ENCODE results near the gene NINJ1.

DNA sequence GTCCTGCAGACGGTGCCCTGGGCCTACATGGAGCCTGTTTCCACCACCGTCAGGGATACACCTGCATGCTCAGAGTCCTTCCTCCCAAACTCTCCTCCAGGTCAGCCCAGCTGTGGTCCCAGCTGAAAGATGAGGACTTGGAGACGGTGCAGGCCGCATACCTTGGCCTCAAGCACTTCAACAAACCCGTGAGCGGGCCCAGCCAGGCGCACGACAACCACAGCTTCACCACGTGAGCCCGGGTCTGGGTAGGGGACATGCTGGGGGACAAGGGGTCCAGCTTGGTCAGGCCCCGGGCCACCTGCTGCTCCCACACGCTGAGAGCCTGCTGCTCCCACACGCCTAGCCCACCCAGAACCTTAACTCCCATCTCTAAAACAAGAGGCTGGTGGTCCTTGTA, 54.7 kb downstream of the NINJ1 start:
- TF ChIP-seq, protein P1, sequence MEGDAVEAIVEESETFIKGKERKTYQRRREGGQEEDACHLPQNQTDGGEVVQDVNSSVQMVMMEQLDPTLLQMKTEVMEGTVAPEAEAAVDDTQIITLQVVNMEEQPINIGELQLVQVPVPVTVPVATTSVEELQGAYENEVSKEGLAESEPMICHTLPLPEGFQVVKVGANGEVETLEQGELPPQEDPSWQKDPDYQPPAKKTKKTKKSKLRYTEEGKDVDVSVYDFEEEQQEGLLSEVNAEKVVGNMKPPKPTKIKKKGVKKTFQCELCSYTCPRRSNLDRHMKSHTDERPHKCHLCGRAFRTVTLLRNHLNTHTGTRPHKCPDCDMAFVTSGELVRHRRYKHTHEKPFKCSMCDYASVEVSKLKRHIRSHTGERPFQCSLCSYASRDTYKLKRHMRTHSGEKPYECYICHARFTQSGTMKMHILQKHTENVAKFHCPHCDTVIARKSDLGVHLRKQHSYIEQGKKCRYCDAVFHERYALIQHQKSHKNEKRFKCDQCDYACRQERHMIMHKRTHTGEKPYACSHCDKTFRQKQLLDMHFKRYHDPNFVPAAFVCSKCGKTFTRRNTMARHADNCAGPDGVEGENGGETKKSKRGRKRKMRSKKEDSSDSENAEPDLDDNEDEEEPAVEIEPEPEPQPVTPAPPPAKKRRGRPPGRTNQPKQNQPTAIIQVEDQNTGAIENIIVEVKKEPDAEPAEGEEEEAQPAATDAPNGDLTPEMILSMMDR (IDR thresholded peaks at IDR 0.05; ENCODE audit: insufficient read depth, low read length, poor library complexity, severe bottlenecking): no peak
- no peak for TF ChIP-seq EZH2phosphoT487 (conservative IDR thresholded peaks at IDR 0.05; ENCODE audit: low read length)

All from SU-DHL-6 (cell line).